HK-2 (cell line): ENCODE results near the gene SPDEF.

Experiments
- DNase-seq: peaks from one replicate; pipeline ENCODE4 v3.0.0-alpha.2; 2018; ENCODE audit not compliant: unreplicated experiment

Gene SPDEF

GRCh38 chr6:34563513-34563870, 7.4 kb upstream of the SPDEF start:
- DNase-seq, result no peak

GRCh38 chr6:34562861-34563512, 6.9 kb upstream of the SPDEF start:
- DNase-seq, result no peak

GRCh38 chr6:34562350-34562749, 6.2 kb upstream of the SPDEF start:
- DNase-seq, result no peak

GRCh38 chr6:34561227-34561530, 5.0 kb upstream of the SPDEF start:
- DNase-seq, result no peak

GRCh38 chr6:34560366-34561226, 4.5 kb upstream of the SPDEF start:
- peak; percentile 29 for DNase-seq

GRCh38 chr6:34559651-34560365, 3.7 kb upstream of the SPDEF start:
- no peak for DNase-seq

- no peak for DNase-seq
Observed at GRCh38 chr6:34558172-34558714, 2.1 kb upstream of the SPDEF start.

- no peak for DNase-seq
Observed at GRCh38 chr6:34557228-34557627, 1.1 kb upstream of the SPDEF start.

- DNase-seq, result no peak
Observed at GRCh38 chr6:34556493-34556892, 364 bp upstream of the SPDEF start.

GRCh38 chr6:34555328-34555727, 801 bp downstream of the SPDEF start:
- no peak for DNase-seq

GRCh38 chr6:34555007-34555322, 1.2 kb downstream of the SPDEF start:
- no peak for DNase-seq

- DNase-seq, result no peak
Observed at GRCh38 chr6:34554291-34555006, 1.7 kb downstream of the SPDEF start.

- DNase-seq, result no peak
Observed at GRCh38 chr6:34553750-34554149, 2.4 kb downstream of the SPDEF start.

GRCh38 chr6:34553146-34553545, 3.0 kb downstream of the SPDEF start:
- DNase-seq, result no peak

- DNase-seq, result no peak
Observed at GRCh38 chr6:34552620-34553019, 3.5 kb downstream of the SPDEF start.

GRCh38 chr6:34551720-34552119, 4.4 kb downstream of the SPDEF start:
- no peak for DNase-seq

GRCh38 chr6:34549804-34550202, 6.3 kb downstream of the SPDEF start:
- no peak for DNase-seq

- no peak for DNase-seq
Observed at GRCh38 chr6:34549026-34549803, 6.9 kb downstream of the SPDEF start.

GRCh38 chr6:34547701-34548644, 8.2 kb downstream of the SPDEF start:
- DNase-seq, result peak; percentile 23
